ENCODE results near the gene ELAPOR1.

DNA sequence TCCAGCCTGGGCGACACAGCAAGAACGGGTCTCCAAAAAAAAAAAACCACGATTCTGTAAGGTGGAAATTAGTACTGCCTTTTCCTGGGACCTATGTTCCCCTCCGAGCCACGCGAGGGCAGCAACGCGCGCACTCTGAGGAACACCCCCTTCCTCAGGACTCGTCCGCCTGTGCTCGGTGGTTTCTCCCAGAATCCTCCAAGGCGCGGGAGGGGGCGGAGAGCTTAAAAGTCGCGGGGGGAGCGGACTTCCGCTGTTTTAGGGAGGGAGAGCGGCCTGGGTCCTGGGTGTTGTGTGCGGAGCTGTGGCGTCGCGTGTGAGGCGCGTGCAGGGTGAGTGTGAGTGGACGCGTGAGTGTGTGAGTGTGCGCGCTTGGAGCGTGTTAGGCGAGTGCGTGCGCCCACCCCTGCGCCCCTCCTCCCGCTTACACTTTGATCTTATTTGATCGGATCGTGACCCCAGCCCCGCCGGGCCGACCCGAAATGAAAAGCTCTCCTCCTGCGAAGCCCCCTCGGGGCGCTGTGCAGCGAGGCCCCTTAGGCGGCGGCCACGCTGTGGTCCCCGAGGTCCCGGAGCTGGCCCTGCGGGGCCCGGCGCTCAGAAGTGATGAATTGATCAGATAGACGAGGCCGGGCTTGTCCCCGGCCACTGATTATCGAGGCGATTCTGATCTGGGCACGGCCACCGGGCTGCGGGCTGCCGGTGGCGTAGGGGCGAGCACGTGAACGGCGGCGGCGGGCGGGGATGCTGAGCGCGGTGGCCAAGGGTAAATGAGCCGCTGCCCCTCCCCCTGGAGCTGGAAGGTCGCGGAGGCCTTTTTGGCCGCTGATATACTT is 13.8 kb upstream of the ELAPOR1 start:
- TF ChIP-seq, protein P1, sequence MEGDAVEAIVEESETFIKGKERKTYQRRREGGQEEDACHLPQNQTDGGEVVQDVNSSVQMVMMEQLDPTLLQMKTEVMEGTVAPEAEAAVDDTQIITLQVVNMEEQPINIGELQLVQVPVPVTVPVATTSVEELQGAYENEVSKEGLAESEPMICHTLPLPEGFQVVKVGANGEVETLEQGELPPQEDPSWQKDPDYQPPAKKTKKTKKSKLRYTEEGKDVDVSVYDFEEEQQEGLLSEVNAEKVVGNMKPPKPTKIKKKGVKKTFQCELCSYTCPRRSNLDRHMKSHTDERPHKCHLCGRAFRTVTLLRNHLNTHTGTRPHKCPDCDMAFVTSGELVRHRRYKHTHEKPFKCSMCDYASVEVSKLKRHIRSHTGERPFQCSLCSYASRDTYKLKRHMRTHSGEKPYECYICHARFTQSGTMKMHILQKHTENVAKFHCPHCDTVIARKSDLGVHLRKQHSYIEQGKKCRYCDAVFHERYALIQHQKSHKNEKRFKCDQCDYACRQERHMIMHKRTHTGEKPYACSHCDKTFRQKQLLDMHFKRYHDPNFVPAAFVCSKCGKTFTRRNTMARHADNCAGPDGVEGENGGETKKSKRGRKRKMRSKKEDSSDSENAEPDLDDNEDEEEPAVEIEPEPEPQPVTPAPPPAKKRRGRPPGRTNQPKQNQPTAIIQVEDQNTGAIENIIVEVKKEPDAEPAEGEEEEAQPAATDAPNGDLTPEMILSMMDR (IDR thresholded peaks at IDR 0.05; ENCODE audit: poor library complexity): peak; percentile 85
- TF ChIP-seq EZH2phosphoT487 (IDR thresholded peaks at IDR 0.05; ENCODE audit: low read depth, severe bottlenecking, unreplicated experiment) (no peak), EZH2 (IDR thresholded peaks at IDR 0.05; ENCODE audit: borderline replicate concordance) (no peak)
